ENCODE measurements around the gene CXXC5. TPM values are rescaled to one million over a fixed set of nuclear protein-coding genes. Genes with fewer than 3 reads are reported as not detected.
"Not testable (repeated sequence)": the region's sequence is repeated elsewhere in the genome, so short reads cannot be mapped to it uniquely, and the experiment has no call there.

The CXXC5 gene
- total and polyA plus RNA-seq, 2 experiments from 2014 or later: 70.4 to 122 TPM

GRCh38 chr5:139723986-139724587, 75.9 kb downstream of the CXXC5 start:
- Histone ChIP-seq H3K27me3 (no peaks in the 10 kb centered on the region), H3K36me3 (no peaks in the 10 kb centered on the region), H3K4me3 (no peak overlapping the region), H3K4me1 (ENCODE audit: low read depth) (no peaks in the 10 kb centered on the region), H3K27ac (no peak overlapping the region), H3K9me3 (ENCODE audit: low read depth) (no peaks in the 10 kb centered on the region)
- no peak for DNase-seq (ENCODE audit: low read depth in 1 of 2, low spot score in 1 of 2)
- TF ChIP-seq CTCF (IDR thresholded peaks at IDR 0.05; ENCODE audit: low read depth, low read length): no peak

GRCh38 chr5:139725073-139725830, 77.1 kb downstream of the CXXC5 start:
- Histone ChIP-seq H3K4me3 (no peak overlapping the region), H3K36me3 (no peaks in the 10 kb centered on the region), H3K9me3 (ENCODE audit: low read depth) (no peaks in the 10 kb centered on the region), H3K27me3 (no peaks in the 10 kb centered on the region), H3K4me1 (ENCODE audit: low read depth) (no peaks in the 10 kb centered on the region), H3K27ac (no peak overlapping the region)
- no peak for TF ChIP-seq CTCF (IDR thresholded peaks at IDR 0.05; ENCODE audit: low read depth, low read length)
- peak; percentile 44 to 72 for DNase-seq (ENCODE audit: low read depth in 1 of 2, low spot score in 1 of 2)

- Histone ChIP-seq H3K4me1 (ENCODE audit: low read depth) (no peaks in the 10 kb centered on the region), H3K27ac (no peak overlapping the region), H3K9me3 (ENCODE audit: low read depth) (no peaks in the 10 kb centered on the region), H3K4me3 (no peak overlapping the region), H3K36me3 (no peaks in the 10 kb centered on the region), H3K27me3 (no peaks in the 10 kb centered on the region)
- DNase-seq (ENCODE audit: low read depth in 1 of 2, low spot score in 1 of 2): no peak
- no peak for TF ChIP-seq CTCF (IDR thresholded peaks at IDR 0.05; ENCODE audit: low read depth, low read length)
Measured at GRCh38 chr5:139726248-139726647, 78.1 kb downstream of the CXXC5 start.

- H3K27ac ChIP-seq; H3K4me1 ChIP-seq (ENCODE audit: low read depth); H3K4me3 ChIP-seq; H3K9me3 ChIP-seq (ENCODE audit: low read depth); DNase-seq (ENCODE audit: low read depth in 1 of 2, low spot score in 1 of 2); H3K36me3 ChIP-seq; H3K27me3 ChIP-seq: not testable (repeated sequence)
Measured at GRCh38 chr5:139727615-139728014, 79.5 kb downstream of the CXXC5 start.

- Histone ChIP-seq H3K4me3 (no peak overlapping the region), H3K4me1 (ENCODE audit: low read depth) (no peaks in the 10 kb centered on the region), H3K36me3 (no peaks in the 10 kb centered on the region), H3K9me3 (ENCODE audit: low read depth) (no peaks in the 10 kb centered on the region), H3K27me3 (no peaks in the 10 kb centered on the region), H3K27ac (no peak overlapping the region)
- no peak for DNase-seq (ENCODE audit: low read depth in 1 of 2, low spot score in 1 of 2)
- no peak for TF ChIP-seq CTCF (IDR thresholded peaks at IDR 0.05; ENCODE audit: low read depth, low read length)
Measured at GRCh38 chr5:139731281-139731680, 83.1 kb downstream of the CXXC5 start.

- H3K27ac ChIP-seq: no peak overlapping the region
- no peak for DNase-seq (ENCODE audit: low read depth in 1 of 2, low spot score in 1 of 2)
- H3K27me3 ChIP-seq: no peaks in the 10 kb centered on the region
- no peaks in the 10 kb centered on the region for H3K9me3 ChIP-seq (ENCODE audit: low read depth)
- no peaks in the 10 kb centered on the region for H3K4me1 ChIP-seq (ENCODE audit: low read depth)
- no peak for TF ChIP-seq CTCF (IDR thresholded peaks at IDR 0.05; ENCODE audit: low read depth, low read length)
- no peak overlapping the region for H3K4me3 ChIP-seq
- H3K36me3 ChIP-seq: no peaks in the 10 kb centered on the region
Measured at GRCh38 chr5:139732019-139732418, 83.9 kb downstream of the CXXC5 start.

All from cardiac muscle cell (in vitro differentiated cells and primary cell).